B cell (primary cell): ENCODE measurements around the gene SMARCA4.

Experiments used
- CTCF ChIP-seq: fragments of 200-600 bp; IDR thresholded peaks from one replicate; pipeline ENCODE4 v1.8.0; 2022; ENCODE audit warnings: antibody characterized with exemption, mild to moderate bottlenecking
- EZH2 ChIP-seq: IDR thresholded peaks from 2 replicates; pipeline ENCODE4 v1.6.1; 2012; ENCODE audit warnings: borderline replicate concordance, low read depth, mild to moderate bottlenecking, moderate library complexity, low read length; ENCODE audit not compliant: insufficient read depth, poor library complexity, severe bottlenecking

GRCh38 chr19:11090997-11091702 lies 130.3 kb downstream of the SMARCA4 start:
- TF ChIP-seq CTCF, result no peak
- TF ChIP-seq EZH2, result no peak
